Measurements from ENCODE around the gene VWA7.
A peak's percentile ranks its signal among the peaks of the same experiment; 100 is the strongest.
"Not testable (repeated sequence)": the region's sequence is repeated elsewhere in the genome, so short reads cannot be mapped to it uniquely, and the experiment has no call there.

VWA7 gene

DNA sequence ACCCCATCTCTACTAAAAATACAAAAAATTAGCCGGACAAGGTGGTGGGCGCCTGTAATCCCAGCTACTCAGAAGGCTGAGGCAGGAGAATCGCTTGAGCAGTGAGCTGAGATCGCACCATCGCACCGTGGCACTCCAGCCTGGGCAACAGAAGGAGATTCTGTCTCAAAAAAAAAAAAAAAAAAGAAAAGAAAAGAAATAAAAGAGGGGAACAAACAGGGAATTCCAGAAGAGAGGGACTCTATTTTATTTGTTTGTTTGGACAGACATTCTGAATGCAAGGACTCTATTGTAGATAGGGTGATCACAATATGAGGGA lies 16.8 kb upstream of the VWA7 start:
- not testable (repeated sequence) for H4K8ac ChIP-seq (ENCODE audit: low read depth, low read length); H2AK5ac ChIP-seq (ENCODE audit: low read length); H3K4me1 ChIP-seq (ENCODE audit: control insufficient read depth, low read depth, low read length); H3K36me3 ChIP-seq (ENCODE audit: control insufficient read depth, insufficient read depth, low read length); DNase-seq; H3K4me3 ChIP-seq (ENCODE audit: low read length); H3K27me3 ChIP-seq (ENCODE audit: insufficient read depth, low read length, poor library complexity); H3K23ac ChIP-seq (ENCODE audit: low read length); H4K5ac ChIP-seq (ENCODE audit: low read length); H2BK120ac ChIP-seq (ENCODE audit: low read depth, low read length); H2BK5ac ChIP-seq (ENCODE audit: low read length); H3K4ac ChIP-seq (ENCODE audit: low read depth, low read length); H2BK15ac ChIP-seq (replicated peaks; ENCODE audit: low read depth); H3K18ac ChIP-seq (ENCODE audit: low read length); H3K27ac ChIP-seq (ENCODE audit: low read depth, low read length)
- peak overlapping the region; percentile 100 for H3K9ac ChIP-seq (ENCODE audit: low read length)
- peak overlapping the region; percentile 99 for H3K56ac ChIP-seq (ENCODE audit: low read length)
- H3K4me2 ChIP-seq (ENCODE audit: low read length) = peak overlapping the region; percentile 94
- peaks cover 12% of the 10 kb centered on the region for H3K79me1 ChIP-seq (ENCODE audit: low read length)
- H3K79me2 ChIP-seq (ENCODE audit: control insufficient read depth, insufficient read depth, low read length) = peaks cover 22% of the 10 kb centered on the region
- WGBS (ENCODE audit: extremely low coverage, insufficient coverage, low lambda C conversion rate) = no CpG with 5 or more reads among the region's 6 CpGs

DNA sequence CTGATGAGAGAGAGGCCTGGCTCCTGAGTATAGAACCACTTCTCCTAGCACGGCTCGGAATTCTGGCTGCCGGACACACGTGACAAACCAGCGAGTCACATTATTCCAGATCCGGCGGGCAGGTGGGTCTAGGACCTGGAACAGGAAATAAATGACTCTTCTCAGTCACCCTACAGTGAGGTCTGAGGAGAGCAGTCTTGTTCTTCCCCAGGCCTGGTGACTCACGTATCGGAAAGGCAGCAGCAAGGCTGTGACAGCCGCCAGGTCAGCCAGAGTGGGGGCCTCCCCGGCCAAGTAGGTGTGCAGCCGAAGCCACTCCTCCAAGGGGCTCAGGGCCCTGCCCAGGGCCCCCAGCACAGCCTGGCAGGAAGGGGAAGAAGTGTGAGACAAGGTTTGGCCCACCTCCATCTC lies 15.6 kb upstream of the VWA7 start:
- Histone ChIP-seq H3K36me3 (ENCODE audit: control insufficient read depth, insufficient read depth, low read length) (peaks cover 7% of the 10 kb centered on the region), H3K4me2 (ENCODE audit: low read length) (no peak overlapping the region), H3K18ac (ENCODE audit: low read length) (no peak overlapping the region), H2AK5ac (ENCODE audit: low read length) (no peak overlapping the region), H2BK120ac (ENCODE audit: low read depth, low read length) (no peak overlapping the region), H3K27me3 (ENCODE audit: insufficient read depth, low read length, poor library complexity) (no peaks in the 10 kb centered on the region), H3K9ac (ENCODE audit: low read length) (no peak overlapping the region), H4K5ac (ENCODE audit: low read length) (no peak overlapping the region), H3K4me1 (ENCODE audit: control insufficient read depth, low read depth, low read length) (peaks cover 2% of the 10 kb centered on the region), H3K56ac (ENCODE audit: low read length) (peak overlapping the region; percentile 5), H3K27ac (ENCODE audit: low read depth, low read length) (no peak overlapping the region), H2BK15ac (replicated peaks; ENCODE audit: low read depth) (no peak overlapping the region), H3K79me1 (ENCODE audit: low read length) (peaks cover 12% of the 10 kb centered on the region), H3K79me2 (ENCODE audit: control insufficient read depth, insufficient read depth, low read length) (peaks cover 22% of the 10 kb centered on the region), H2BK5ac (ENCODE audit: low read length) (no peak overlapping the region), H3K23ac (ENCODE audit: low read length) (no peak overlapping the region), H3K4ac (ENCODE audit: low read depth, low read length) (no peak overlapping the region), H3K4me3 (ENCODE audit: low read length) (no peak overlapping the region), H4K8ac (ENCODE audit: low read depth, low read length) (no peak overlapping the region)
- no CpG with 5 or more reads among the region's 12 CpGs for WGBS (ENCODE audit: extremely low coverage, insufficient coverage, low lambda C conversion rate)
- no peak for DNase-seq

DNA sequence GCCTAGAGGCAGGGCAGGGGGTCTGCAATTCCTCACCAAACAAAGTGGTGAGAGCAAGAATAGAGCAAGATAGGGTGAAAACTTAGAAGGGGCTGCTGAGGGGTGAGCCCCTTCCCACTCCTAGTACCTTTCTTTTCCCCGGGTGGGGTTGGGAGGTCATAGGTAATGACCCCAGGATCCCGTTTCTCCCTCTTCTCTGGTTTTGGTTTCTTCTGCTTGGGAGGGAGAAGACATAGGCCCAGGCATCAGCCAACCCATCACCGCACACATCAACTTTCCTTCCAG lies 14.9 kb upstream of the VWA7 start:
- Histone ChIP-seq H3K56ac (ENCODE audit: low read length) (no peak overlapping the region), H3K18ac (ENCODE audit: low read length) (no peak overlapping the region), H2BK15ac (replicated peaks; ENCODE audit: low read depth) (no peak overlapping the region), H3K9ac (ENCODE audit: low read length) (no peak overlapping the region), H3K23ac (ENCODE audit: low read length) (no peak overlapping the region), H3K27me3 (ENCODE audit: insufficient read depth, low read length, poor library complexity) (no peaks in the 10 kb centered on the region), H3K4me3 (ENCODE audit: low read length) (no peak overlapping the region), H3K27ac (ENCODE audit: low read depth, low read length) (no peak overlapping the region), H2BK5ac (ENCODE audit: low read length) (no peak overlapping the region), H3K4me2 (ENCODE audit: low read length) (no peak overlapping the region), H2BK120ac (ENCODE audit: low read depth, low read length) (no peak overlapping the region), H3K4me1 (ENCODE audit: control insufficient read depth, low read depth, low read length) (peaks cover 2% of the 10 kb centered on the region), H2AK5ac (ENCODE audit: low read length) (no peak overlapping the region), H4K8ac (ENCODE audit: low read depth, low read length) (no peak overlapping the region), H3K36me3 (ENCODE audit: control insufficient read depth, insufficient read depth, low read length) (peaks cover 6% of the 10 kb centered on the region), H3K4ac (ENCODE audit: low read depth, low read length) (no peak overlapping the region), H3K79me1 (ENCODE audit: low read length) (peaks cover 12% of the 10 kb centered on the region), H4K5ac (ENCODE audit: low read length) (no peak overlapping the region), H3K79me2 (ENCODE audit: control insufficient read depth, insufficient read depth, low read length) (peaks cover 22% of the 10 kb centered on the region)
- no CpG with 5 or more reads among the region's 3 CpGs for WGBS (ENCODE audit: extremely low coverage, insufficient coverage, low lambda C conversion rate)
- DNase-seq = no peak

DNA sequence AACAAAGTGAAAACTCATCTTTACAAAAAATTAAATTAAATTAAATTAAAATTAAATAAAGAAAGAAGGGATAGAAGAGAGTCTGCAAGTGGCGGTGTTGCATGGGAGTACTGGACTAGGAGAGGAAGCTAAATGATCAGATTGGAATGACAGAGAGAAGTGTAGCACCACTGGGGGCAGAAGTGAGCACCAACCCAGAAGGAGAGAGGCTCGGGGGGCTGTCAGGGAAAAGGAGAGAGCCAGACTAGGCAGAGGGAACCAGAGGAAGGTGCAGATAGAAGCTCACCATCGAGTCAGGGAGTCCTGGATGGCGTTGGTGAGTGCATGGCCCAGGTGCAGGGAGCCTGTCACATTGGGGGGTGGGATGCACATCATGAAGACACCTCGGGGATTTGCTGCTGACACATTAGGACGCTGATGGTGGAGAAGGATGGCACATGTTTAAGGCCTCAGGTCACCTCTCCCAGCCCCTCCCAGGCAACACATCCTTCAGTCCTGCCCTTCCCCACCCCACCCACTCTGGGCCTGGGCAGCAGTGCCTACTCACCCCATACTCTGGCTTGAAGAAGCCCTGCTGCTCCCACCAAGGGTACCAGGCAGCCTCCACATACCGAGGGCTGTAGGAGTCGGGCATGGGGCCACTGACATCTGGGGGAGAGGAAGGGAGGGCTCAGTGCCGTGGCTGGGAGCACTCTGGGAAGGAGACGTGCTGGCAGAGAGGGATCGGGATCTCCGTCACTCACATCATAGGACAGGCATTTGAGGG lies 14.4 kb upstream of the VWA7 start:
- Histone ChIP-seq H4K8ac (ENCODE audit: low read depth, low read length) (no peak overlapping the region), H2BK120ac (ENCODE audit: low read depth, low read length) (no peak overlapping the region), H2BK5ac (ENCODE audit: low read length) (no peak overlapping the region), H3K4me3 (ENCODE audit: low read length) (no peak overlapping the region), H2BK15ac (replicated peaks; ENCODE audit: low read depth) (no peak overlapping the region), H3K27me3 (ENCODE audit: insufficient read depth, low read length, poor library complexity) (no peaks in the 10 kb centered on the region), H3K36me3 (ENCODE audit: control insufficient read depth, insufficient read depth, low read length) (peaks cover 5% of the 10 kb centered on the region), H3K4me2 (ENCODE audit: low read length) (no peak overlapping the region), H3K56ac (ENCODE audit: low read length) (no peak overlapping the region), H3K9ac (ENCODE audit: low read length) (peak overlapping the region; percentile 1), H3K79me1 (ENCODE audit: low read length) (peaks cover 12% of the 10 kb centered on the region), H4K5ac (ENCODE audit: low read length) (no peak overlapping the region), H3K27ac (ENCODE audit: low read depth, low read length) (no peak overlapping the region), H2AK5ac (ENCODE audit: low read length) (no peak overlapping the region), H3K79me2 (ENCODE audit: control insufficient read depth, insufficient read depth, low read length) (peaks cover 22% of the 10 kb centered on the region), H3K4me1 (ENCODE audit: control insufficient read depth, low read depth, low read length) (peaks cover 2% of the 10 kb centered on the region), H3K23ac (ENCODE audit: low read length) (no peak overlapping the region), H3K4ac (ENCODE audit: low read depth, low read length) (no peak overlapping the region), H3K18ac (ENCODE audit: low read length) (no peak overlapping the region)
- DNase-seq = peak; percentile 82
- no CpG with 5 or more reads among the region's 12 CpGs for WGBS (ENCODE audit: extremely low coverage, insufficient coverage, low lambda C conversion rate)

DNA sequence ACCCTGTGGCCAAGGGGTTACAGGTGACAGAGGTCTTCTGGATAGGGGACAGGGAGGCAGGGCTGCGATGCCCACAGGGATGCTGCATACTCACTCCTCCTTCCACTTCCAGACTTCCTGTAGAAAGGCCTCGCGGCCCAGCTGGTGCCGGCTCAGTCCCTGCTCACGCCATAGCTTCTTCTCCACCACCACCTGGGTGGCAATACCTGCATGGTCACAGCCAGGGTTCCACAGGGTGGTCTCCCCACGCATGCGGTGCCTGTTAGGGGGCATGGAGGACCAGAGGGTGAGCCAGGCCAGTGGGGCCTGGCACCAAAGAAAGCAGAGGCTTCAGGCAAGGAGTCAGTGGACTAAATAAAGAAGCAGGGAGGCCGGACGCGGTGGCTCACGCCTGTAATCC lies 8.3 kb upstream of the VWA7 start:
- Histone ChIP-seq H4K5ac (ENCODE audit: low read length) (no peak overlapping the region), H2AK5ac (ENCODE audit: low read length) (no peak overlapping the region), H3K4me1 (ENCODE audit: control insufficient read depth, low read depth, low read length) (no peaks in the 10 kb centered on the region), H3K56ac (ENCODE audit: low read length) (no peak overlapping the region), H3K27ac (ENCODE audit: low read depth, low read length) (no peak overlapping the region), H2BK5ac (ENCODE audit: low read length) (no peak overlapping the region), H3K79me2 (ENCODE audit: control insufficient read depth, insufficient read depth, low read length) (no peaks in the 10 kb centered on the region), H2BK15ac (replicated peaks; ENCODE audit: low read depth) (no peak overlapping the region), H2BK120ac (ENCODE audit: low read depth, low read length) (no peak overlapping the region), H3K4me3 (ENCODE audit: low read length) (no peak overlapping the region), H3K9ac (ENCODE audit: low read length) (no peak overlapping the region), H3K27me3 (ENCODE audit: insufficient read depth, low read length, poor library complexity) (no peaks in the 10 kb centered on the region), H3K23ac (ENCODE audit: low read length) (no peak overlapping the region), H3K4ac (ENCODE audit: low read depth, low read length) (no peak overlapping the region), H3K4me2 (ENCODE audit: low read length) (no peak overlapping the region), H3K36me3 (ENCODE audit: control insufficient read depth, insufficient read depth, low read length) (peaks cover 17% of the 10 kb centered on the region), H3K18ac (ENCODE audit: low read length) (no peak overlapping the region), H3K79me1 (ENCODE audit: low read length) (peaks cover 3% of the 10 kb centered on the region), H4K8ac (ENCODE audit: low read depth, low read length) (no peak overlapping the region)
- no peak for DNase-seq
- no CpG with 5 or more reads among the region's 11 CpGs for WGBS (ENCODE audit: extremely low coverage, insufficient coverage, low lambda C conversion rate)
